K562 (cell line): ENCODE data around the gene ADD2. TPM values are rescaled to one million over a fixed set of nuclear protein-coding genes. Genes with fewer than 3 reads are reported as not detected.

ENCODE experiments used
- ARID1B ChIP-seq: fragments of 450-650 bp; IDR thresholded peaks from 2 replicates; pipeline ENCODE4 v1.6.1; 2016; ENCODE audit warnings: antibody characterized with exemption, mild to moderate bottlenecking, inconsistent platforms
- BDP1 ChIP-seq: IDR thresholded peaks from 3 replicates; pipeline ENCODE4 v1.6.1; 2011; ENCODE audit not compliant: insufficient read length, insufficient read depth
- CBFA2T3 ChIP-seq: fragments of 450-650 bp; IDR thresholded peaks from 2 replicates; pipeline ENCODE4 v1.6.1; 2017
- DACH1 ChIP-seq: fragments of 450-650 bp; IDR thresholded peaks from 2 replicates; pipeline ENCODE4 v1.6.1; 2018; ENCODE audit not compliant: partially characterized antibody
- ELF2 ChIP-seq: fragments of 250-450 bp; sonication (Bioruptor Pico); IDR thresholded peaks from 2 replicates; pipeline ENCODE4 v1.5.0; 2021; ENCODE audit warnings: mild to moderate bottlenecking
- HDAC2 ChIP-seq: fragments of 450-650 bp; IDR thresholded peaks from 2 replicates; pipeline ENCODE4 v1.6.1; 2016; ENCODE audit warnings: mild to moderate bottlenecking
- KLF1 ChIP-seq: fragments of 450-650 bp; IDR thresholded peaks from 2 replicates; pipeline ENCODE4 v1.6.1; 2016; ENCODE audit warnings: missing genetic modification characterization, missing compliant biosample characterization
- L3MBTL2 ChIP-seq: fragments of 450-650 bp; IDR thresholded peaks from 2 replicates; pipeline ENCODE4 v1.6.1; 2016; ENCODE audit warnings: mild to moderate bottlenecking, moderate library complexity
- MAFG ChIP-seq: fragments of 450-650 bp; conservative IDR thresholded peaks from 2 replicates; pipeline ENCODE4 v1.6.1; 2016; ENCODE audit warnings: missing genetic modification characterization, missing compliant biosample characterization
- NFE2 ChIP-seq: IDR thresholded peaks from 2 replicates; pipeline ENCODE4 v1.6.1; 2014; ENCODE audit warnings: antibody characterized with exemption, low read depth
- RB1 ChIP-seq: fragments of 450-650 bp; IDR thresholded peaks from 2 replicates; pipeline ENCODE4 v1.6.1; 2017; ENCODE audit warnings: low read depth, mild to moderate bottlenecking
- TAF7 ChIP-seq: fragments of 450-650 bp; IDR thresholded peaks from 2 replicates; pipeline ENCODE4 v1.6.1; 2016; ENCODE audit warnings: missing genetic modification characterization, missing compliant biosample characterization
- ZBTB7A ChIP-seq: IDR thresholded peaks from 2 replicates; pipeline ENCODE4 v1.6.1; 2011; ENCODE audit warnings: low read depth, mild to moderate bottlenecking, low read length, moderate library complexity, borderline replicate concordance; ENCODE audit not compliant: control insufficient read depth
- ZNF212 ChIP-seq: fragments of 450-650 bp; formaldehyde crosslinking; IDR thresholded peaks from 2 replicates; pipeline ENCODE4 v1.4.0; 2020; ENCODE audit warnings: mild to moderate bottlenecking
- ZNF384 ChIP-seq: IDR thresholded peaks from 2 replicates; pipeline ENCODE4 v1.6.1; 2012; ENCODE audit warnings: low read depth, low read length, improper control_type of control experiment
- ZNF41 ChIP-seq: fragments of 250-450 bp; sonication (Bioruptor Pico); conservative IDR thresholded peaks from 2 replicates; pipeline ENCODE4 v1.4.0; 2020; ENCODE audit warnings: mild to moderate bottlenecking
- polyA plus RNA-seq, 8 experiments: library from polyadenylated mRNA; depleted of rRNA in 4 of 8; stranded (reverse) in 5 of 8; unstranded in 3 of 8; fragments of >200 nt; fragmentation: Nextera tagmentation in 2 of 8; fragmentation: Illumina TruSeq in 1 of 8; extraction: Ambion mirVana in 2 of 8; extraction: Trizol in 1 of 8; gene quantifications; 2 replicates each; pipeline versions ENCODE4 v1.2.1 to v1.2.3, GENCODE V29; 2011 to 2014; ENCODE audit warnings: inconsistent platforms in 1 of 8, missing spikeins in 1 of 8
- total RNA-seq, 7 experiments: library from RNA; depleted of rRNA in 6 of 7; stranded (reverse); fragments of >200 nt in 6 of 7; fragmentation: Illumina TruSeq in 2 of 7; extraction: Trizol in 2 of 7; gene quantifications; 2 replicates each; pipeline versions ENCODE4 v1.2.1 to v1.2.3, GENCODE V29; 2011 to 2021; ENCODE audit warnings: low replicate concordance in 1 of 7
- TF ChIP-seq, protein P1 (sequence below), 2 experiments: fragments of 450-650 bp; conservative IDR thresholded peaks; 2 replicates each; pipeline ENCODE4 v1.6.1; 2017; ENCODE audit warnings: mild to moderate bottlenecking in 2 of 2, moderate library complexity in 2 of 2
- TF ChIP-seq, protein P2 (sequence below), 2 experiments: fragments of 250-450 bp in 1 of 2; fragments of 450-650 bp in 1 of 2; sonication (Bioruptor Pico) in 1 of 2; IDR thresholded peaks; 2 replicates each; pipeline versions ENCODE4 v1.6.1 to v1.8.0; 2016 to 2021; ENCODE audit warnings: mild to moderate bottlenecking in 2 of 2, moderate library complexity in 2 of 2, missing compliant biosample characterization in 1 of 2, missing genetic modification characterization in 1 of 2
- TF ChIP-seq, protein P3 (sequence below): fragments of 250-450 bp; sonication (Bioruptor Pico); IDR thresholded peaks from 2 replicates; pipeline ENCODE4 v1.4.0; 2020

Gene ADD2
- total and polyA plus RNA-seq, 9 of the 15 experiments (the other 6 are each of a cell fraction or from before 2014, with no cell fraction given): 3.5 to 63.0 (median 36.2) TPM

DNA sequence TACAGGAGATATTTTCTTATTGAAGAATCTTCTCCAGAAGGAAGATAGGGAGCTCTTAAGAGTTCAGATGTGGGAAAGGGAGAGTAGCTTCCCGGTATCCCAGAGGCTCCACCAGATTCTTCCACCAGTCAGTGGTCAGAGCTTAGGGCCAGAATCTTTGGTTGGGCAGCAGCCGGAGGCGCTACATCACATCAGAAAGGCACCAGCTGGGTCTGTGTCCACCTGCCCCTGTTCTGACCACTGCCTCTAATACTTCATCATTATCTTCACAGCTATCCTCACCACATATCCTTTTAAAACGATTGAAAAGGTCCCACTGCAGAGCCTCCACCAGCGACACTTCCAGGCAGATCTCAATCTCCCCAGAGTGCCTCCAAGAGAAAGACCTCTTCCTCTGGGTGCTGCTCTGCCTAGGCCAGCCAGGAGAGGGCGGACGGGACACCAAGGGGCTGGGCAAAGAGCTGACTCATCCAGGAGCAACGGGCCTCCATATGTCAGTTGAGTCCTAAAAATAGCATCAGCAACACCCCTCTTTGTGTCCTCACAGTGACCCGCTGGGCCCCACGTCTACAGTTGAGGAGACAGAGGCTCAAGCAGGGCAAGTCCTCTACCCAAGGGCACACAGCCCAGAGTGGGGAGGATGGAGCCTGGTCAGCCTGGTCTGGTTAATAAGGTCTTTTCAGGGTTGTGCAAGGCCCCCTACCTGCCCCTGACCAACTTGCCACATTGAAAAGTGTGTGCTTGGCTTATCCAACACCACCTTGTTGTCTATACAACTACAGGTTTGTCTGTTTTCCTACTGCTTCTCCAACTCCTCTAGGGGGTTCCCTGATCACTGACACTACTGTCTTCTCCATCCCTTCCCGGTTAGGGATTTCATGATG is 81.2 kb downstream of the ADD2 start (continued):
- TF ChIP-seq NFE2 (peak; percentile 100), HDAC2 (0 out of 2 replicates have a peak, but pooled peaks have one; percentile 18), ARID1B (peak; percentile 78), TAF7 (tag) (no peak), ELF2 (CRISPR knock-in tag) (no peak), BDP1 (no peak), ZNF41 (CRISPR knock-in tag) (peak; percentile 26; the same call in 1 of the 2 replicates), DACH1 (peak; percentile 7), L3MBTL2 (peak; percentile 84), RB1 (peak; percentile 64; the same call in 1 of the 2 replicates), ZBTB7A (peak; percentile 47; the same call in 1 of the 2 replicates), KLF1 (no peak), ZNF384 (0 out of 2 replicates have a peak, but pooled peaks have one; percentile 8), MAFG (tag) (peak; percentile 97), CBFA2T3 (peak; percentile 51), ZNF212 (no peak)
- TF ChIP-seq, protein P1, sequence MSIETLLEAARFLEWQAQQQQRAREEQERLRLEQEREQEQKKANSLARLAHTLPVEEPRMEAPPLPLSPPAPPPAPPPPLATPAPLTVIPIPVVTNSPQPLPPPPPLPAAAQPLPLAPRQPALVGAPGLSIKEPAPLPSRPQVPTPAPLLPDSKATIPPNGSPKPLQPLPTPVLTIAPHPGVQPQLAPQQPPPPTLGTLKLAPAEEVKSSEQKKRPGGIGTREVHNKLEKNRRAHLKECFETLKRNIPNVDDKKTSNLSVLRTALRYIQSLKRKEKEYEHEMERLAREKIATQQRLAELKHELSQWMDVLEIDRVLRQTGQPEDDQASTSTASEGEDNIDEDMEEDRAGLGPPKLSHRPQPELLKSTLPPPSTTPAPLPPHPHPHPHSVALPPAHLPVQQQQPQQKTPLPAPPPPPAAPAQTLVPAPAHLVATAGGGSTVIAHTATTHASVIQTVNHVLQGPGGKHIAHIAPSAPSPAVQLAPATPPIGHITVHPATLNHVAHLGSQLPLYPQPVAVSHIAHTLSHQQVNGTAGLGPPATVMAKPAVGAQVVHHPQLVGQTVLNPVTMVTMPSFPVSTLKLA (conservative IDR thresholded peaks at IDR 0.05): peak; percentile 53 to 82; a peak in 2 of 4 replicates
- TF ChIP-seq, protein P2, sequence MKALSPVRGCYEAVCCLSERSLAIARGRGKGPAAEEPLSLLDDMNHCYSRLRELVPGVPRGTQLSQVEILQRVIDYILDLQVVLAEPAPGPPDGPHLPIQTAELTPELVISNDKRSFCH (CRISPR knock-in tag; IDR thresholded peaks at IDR 0.05): no peak
- TF ChIP-seq, protein P2 (tag; IDR thresholded peaks at IDR 0.05): no peak
- TF ChIP-seq, protein P3, sequence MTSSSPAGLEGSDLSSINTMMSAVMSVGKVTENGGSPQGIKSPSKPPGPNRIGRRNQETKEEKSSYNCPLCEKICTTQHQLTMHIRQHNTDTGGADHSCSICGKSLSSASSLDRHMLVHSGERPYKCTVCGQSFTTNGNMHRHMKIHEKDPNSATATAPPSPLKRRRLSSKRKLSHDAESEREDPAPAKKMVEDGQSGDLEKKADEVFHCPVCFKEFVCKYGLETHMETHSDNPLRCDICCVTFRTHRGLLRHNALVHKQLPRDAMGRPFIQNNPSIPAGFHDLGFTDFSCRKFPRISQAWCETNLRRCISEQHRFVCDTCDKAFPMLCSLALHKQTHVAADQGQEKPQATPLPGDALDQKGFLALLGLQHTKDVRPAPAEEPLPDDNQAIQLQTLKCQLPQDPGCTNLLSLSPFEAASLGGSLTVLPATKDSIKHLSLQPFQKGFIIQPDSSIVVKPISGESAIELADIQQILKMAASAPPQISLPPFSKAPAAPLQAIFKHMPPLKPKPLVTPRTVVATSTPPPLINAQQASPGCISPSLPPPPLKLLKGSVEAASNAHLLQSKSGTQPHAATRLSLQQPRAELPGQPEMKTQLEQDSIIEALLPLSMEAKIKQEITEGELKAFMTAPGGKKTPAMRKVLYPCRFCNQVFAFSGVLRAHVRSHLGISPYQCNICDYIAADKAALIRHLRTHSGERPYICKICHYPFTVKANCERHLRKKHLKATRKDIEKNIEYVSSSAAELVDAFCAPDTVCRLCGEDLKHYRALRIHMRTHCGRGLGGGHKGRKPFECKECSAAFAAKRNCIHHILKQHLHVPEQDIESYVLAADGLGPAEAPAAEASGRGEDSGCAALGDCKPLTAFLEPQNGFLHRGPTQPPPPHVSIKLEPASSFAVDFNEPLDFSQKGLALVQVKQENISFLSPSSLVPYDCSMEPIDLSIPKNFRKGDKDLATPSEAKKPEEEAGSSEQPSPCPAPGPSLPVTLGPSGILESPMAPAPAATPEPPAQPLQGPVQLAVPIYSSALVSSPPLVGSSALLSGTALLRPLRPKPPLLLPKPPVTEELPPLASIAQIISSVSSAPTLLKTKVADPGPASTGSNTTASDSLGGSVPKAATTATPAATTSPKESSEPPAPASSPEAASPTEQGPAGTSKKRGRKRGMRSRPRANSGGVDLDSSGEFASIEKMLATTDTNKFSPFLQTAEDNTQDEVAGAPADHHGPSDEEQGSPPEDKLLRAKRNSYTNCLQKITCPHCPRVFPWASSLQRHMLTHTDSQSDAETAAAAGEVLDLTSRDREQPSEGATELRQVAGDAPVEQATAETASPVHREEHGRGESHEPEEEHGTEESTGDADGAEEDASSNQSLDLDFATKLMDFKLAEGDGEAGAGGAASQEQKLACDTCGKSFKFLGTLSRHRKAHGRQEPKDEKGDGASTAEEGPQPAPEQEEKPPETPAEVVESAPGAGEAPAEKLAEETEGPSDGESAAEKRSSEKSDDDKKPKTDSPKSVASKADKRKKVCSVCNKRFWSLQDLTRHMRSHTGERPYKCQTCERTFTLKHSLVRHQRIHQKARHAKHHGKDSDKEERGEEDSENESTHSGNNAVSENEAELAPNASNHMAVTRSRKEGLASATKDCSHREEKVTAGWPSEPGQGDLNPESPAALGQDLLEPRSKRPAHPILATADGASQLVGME (CRISPR knock-in tag): peak; percentile 72
